Thyroid gland (tissue), 4 donors: Measurements from ENCODE around the gene F2RL3. TPM values are rescaled to one million over a fixed set of nuclear protein-coding genes. Genes with fewer than 3 reads are reported as not detected.

Experiments
- DNase-seq, 2 donors: peaks; one replicate each; pipeline ENCODE4 v3.0.0-alpha.2; 2019
- H3K27ac ChIP-seq, 3 donors: fragments of 200-600 bp; sonication (generic); 1 replicate in 2 of 3; 2 replicates in 1 of 3; pipeline ENCODE4 v1.5.1; 2016 to 2019; ENCODE audit warnings: mild to moderate bottlenecking in 1 of 3, moderate library complexity in 1 of 3
- H3K27me3 ChIP-seq: fragments of 200-600 bp; sonication (generic); one replicate; pipeline ENCODE4 v1.5.1; 2019
- H3K36me3 ChIP-seq, 2 donors: fragments of 200-600 bp; sonication (generic); one replicate each; pipeline ENCODE4 v1.5.1; 2016 to 2019
- H3K4me1 ChIP-seq, 2 donors: fragments of 200-600 bp; sonication (generic); one replicate each; pipeline ENCODE4 v1.5.1; 2017 to 2019
- H3K4me3 ChIP-seq, 3 donors: fragments of 200-600 bp; sonication (generic); replicated peaks in 1 of 3; 1 replicate in 2 of 3; 2 replicates in 1 of 3; pipeline ENCODE4 v1.5.1; 2016; ENCODE audit warnings: mild to moderate bottlenecking in 1 of 3
- H3K9me3 ChIP-seq: fragments of 200-600 bp; sonication (generic); one replicate; pipeline ENCODE4 v1.5.1; 2017
- CTCF ChIP-seq, 6 experiments: fragments of 200-600 bp in 3 of 6; fragments of 450-650 bp in 3 of 6; sonication (generic) in 3 of 6; IDR thresholded peaks; one replicate each; pipeline ENCODE4 v1.5.1; 2016 to 2019; ENCODE audit warnings: antibody characterized with exemption in 6 of 6, mild to moderate bottlenecking in 2 of 6, inconsistent platforms in 1 of 6, moderate library complexity in 1 of 6
- POLR2A ChIP-seq, 2 donors: fragments of 450-650 bp; IDR thresholded peaks; one replicate each; pipeline ENCODE4 v1.6.1; 2017; ENCODE audit warnings: antibody characterized with exemption in 2 of 2, mild to moderate bottlenecking in 2 of 2, moderate library complexity in 1 of 2
- WGBS, 2 donors: methylation state at CpG; one replicate each; pipeline ENCODE4 v1.1.5; 2017; 5-methylcytosine and 5-hydroxymethylcytosine counted together
- intact Hi-C: fragments of 100-400 bp; cut with DNase I; formaldehyde crosslinking; loops from one replicate; pipeline ENCODE4 v1.15.1; 2023
- small RNA-seq: library from RNA; depleted of rRNA; stranded (forward); fragments of <200 nt; gene quantifications from one replicate; pipeline ENCODE3, GENCODE V24; 2016
- total RNA-seq, 4 donors: library from RNA; depleted of rRNA; stranded (reverse); fragments of >200 nt; gene quantifications; one replicate each; pipeline ENCODE4 v1.2.3, GENCODE V29; 2016

F2RL3 gene
- total RNA-seq, 4 donors from 2014 or later, result 9.9 to 44.2 (median 12.6) TPM

- no peak overlapping the region for H3K4me3 ChIP-seq
- no peaks in the 10 kb centered on the region for H3K9me3 ChIP-seq
- intact Hi-C loops, result no loop called here
- no peak overlapping the region for H3K27ac ChIP-seq
- no peaks in the 10 kb centered on the region for H3K36me3 ChIP-seq
- TF ChIP-seq CTCF (IDR thresholded peaks at IDR 0.05) (no peak), POLR2A (IDR thresholded peaks at IDR 0.05) (no peak)
- H3K4me1 ChIP-seq, result no peaks in the 10 kb centered on the region
- H3K27me3 ChIP-seq, result no peaks in the 10 kb centered on the region
- 90 to 94% methylated on average over 9 of the region's 9 CpGs for WGBS, 2 donors
- no peak for DNase-seq
These were observed 51.8 kb downstream of the F2RL3 start for GRCh38 chr19:16940626-16941025.

Small RNA genes lying within 50 kb of the gene (small RNA-seq; reads per million reads assigned to genes)
- not detected for gene RN7SL823P
- not detected for gene RN7SL835P

Other genes with a start within 250 kb of the F2RL3 start
- gene SMIM7, start 228.9 kb upstream of the F2RL3 start, total RNA-seq, result 100 to 1,000 TPM in 2 of 4 donors, 10 to 100 TPM in 2; 80.9 to 171 (median 119) TPM
- gene TMEM38A, start 227.9 kb upstream of the F2RL3 start, total RNA-seq, result 1 to 10 TPM; 3.2 to 7.8 (median 5.6) TPM
- 1 to 10 TPM in 2 of 4 donors, under 1 TPM in 2; 0.38 to 4.9 (median 1.3) TPM for gene NWD1, start 169.2 kb upstream of the F2RL3 start, total RNA-seq
- 10 to 100 TPM; 33.6 to 65.9 (median 47.6) TPM for gene SIN3B, start 59.6 kb upstream of the F2RL3 start, total RNA-seq
- gene CPAMD8, start 137.8 kb downstream of the F2RL3 start, total RNA-seq, result 100 to 1,000 TPM in 1 of 4 donors, 10 to 100 TPM in 3; 13.9 to 116 (median 24.2) TPM
- 1 to 10 TPM; 6.4 to 9.1 (median 6.8) TPM for gene HAUS8, start 186.5 kb downstream of the F2RL3 start, total RNA-seq
- gene MYO9B, start 186.8 kb downstream of the F2RL3 start, total RNA-seq, result 10 to 100 TPM; 33.7 to 52.9 (median 44.6) TPM